OCI-LY7 (cell line): Measurements from ENCODE around the gene CYB561D1.

ENCODE experiments used
- CTCF ChIP-seq: fragments of 200-600 bp; sonication (generic); conservative IDR thresholded peaks from 2 replicates; pipeline ENCODE4 v1.5.1; 2014; ENCODE audit warnings: mild to moderate bottlenecking, antibody characterized with exemption, low read length, moderate library complexity, mixed read lengths
- EZH2phosphoT487 ChIP-seq: fragments of 200-600 bp; sonication (generic); IDR thresholded peaks from 2 replicates; pipeline ENCODE4 v1.6.1; 2018; ENCODE audit warnings: low read depth, borderline replicate concordance, mild to moderate bottlenecking, mixed run types, antibody characterized with exemption, low read length, moderate library complexity, mixed read lengths

- TF ChIP-seq CTCF (no peak), EZH2phosphoT487 (no peak)
Observed at GRCh38 chr1:109501644-109502363, 7.9 kb downstream of the CYB561D1 start.
